Right hindlimb (tissue), 1 donor: ENCODE results near the gene ZNF575.

Experiments used
- DNase-seq: peaks from one replicate; pipeline ENCODE4 v3.0.0-alpha.2; 2018

Gene ZNF575

GRCh38 chr19:43575955-43576878, 43.2 kb downstream of the ZNF575 start:
- DNase-seq: peak; percentile 29

GRCh38 chr19:43578787-43579186, 45.8 kb downstream of the ZNF575 start:
- DNase-seq: no peak

- no peak for DNase-seq
These were observed 48.5 kb downstream of the ZNF575 start for GRCh38 chr19:43581467-43581866.

GRCh38 chr19:43582495-43582894, 49.5 kb downstream of the ZNF575 start:
- DNase-seq: no peak

GRCh38 chr19:43584484-43584883, 51.5 kb downstream of the ZNF575 start:
- DNase-seq: no peak
